GM18858 (cell line): ENCODE data around the gene ANKRD13D.
"Not testable (repeated sequence)": the region's sequence is repeated elsewhere in the genome, so short reads cannot be mapped to it uniquely, and the experiment has no call there.

Experiments
- ATAC-seq: cut with Tn5 transposase; IDR thresholded peaks from one replicate; pipeline ENCODE4 v1.9.1; 2021; ENCODE audit not compliant: unreplicated experiment

ANKRD13D gene

GRCh38 chr11:67289226-67289650 is at the start of gene ANKRD13D:
ANKRD13D (plus strand) TSS chr11:67289303; CDS start chr11:67289461, 158 bp downstream.
- peak; percentile 30 for ATAC-seq

DNA sequence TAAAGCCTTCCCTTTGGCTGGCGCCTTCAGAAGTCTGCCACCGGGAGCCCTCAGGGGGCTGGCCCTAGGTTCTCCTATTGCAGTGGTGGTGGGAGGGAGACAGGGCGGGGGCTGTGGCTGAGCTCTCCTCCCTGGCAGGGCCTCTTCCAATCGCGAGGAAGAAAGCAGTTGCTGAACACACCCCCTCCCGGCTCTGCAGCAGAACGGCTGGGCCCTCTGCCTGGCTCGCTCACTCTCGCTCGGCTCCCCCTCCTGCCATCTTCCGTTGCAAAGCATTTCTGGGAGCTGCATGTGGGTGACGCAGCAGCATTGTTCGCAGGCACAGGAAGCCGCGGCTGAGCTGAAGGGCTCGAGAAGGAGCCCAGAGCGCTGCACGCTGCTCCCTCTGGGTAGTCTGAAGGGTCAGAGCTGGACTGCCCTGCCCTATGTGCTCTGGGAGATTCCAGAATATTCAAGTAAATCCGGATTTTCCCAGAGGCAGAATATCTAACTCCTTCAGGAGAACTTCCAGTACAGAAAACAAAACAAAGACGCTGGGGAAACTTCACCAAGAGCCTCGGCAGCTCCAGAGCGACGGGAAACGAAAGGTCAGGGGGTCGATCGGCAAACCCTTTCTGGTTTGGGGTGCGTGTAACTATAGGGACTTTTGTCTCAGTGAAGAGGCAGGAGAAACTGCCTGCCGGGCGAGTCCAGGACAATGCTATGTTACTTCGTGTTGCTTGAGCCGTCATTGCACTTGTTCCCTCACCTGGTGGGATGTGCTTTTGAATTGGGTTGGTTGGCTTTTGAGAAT is 49.1 kb upstream of the ANKRD13D start:
- ATAC-seq, result peak; percentile 68

DNA sequence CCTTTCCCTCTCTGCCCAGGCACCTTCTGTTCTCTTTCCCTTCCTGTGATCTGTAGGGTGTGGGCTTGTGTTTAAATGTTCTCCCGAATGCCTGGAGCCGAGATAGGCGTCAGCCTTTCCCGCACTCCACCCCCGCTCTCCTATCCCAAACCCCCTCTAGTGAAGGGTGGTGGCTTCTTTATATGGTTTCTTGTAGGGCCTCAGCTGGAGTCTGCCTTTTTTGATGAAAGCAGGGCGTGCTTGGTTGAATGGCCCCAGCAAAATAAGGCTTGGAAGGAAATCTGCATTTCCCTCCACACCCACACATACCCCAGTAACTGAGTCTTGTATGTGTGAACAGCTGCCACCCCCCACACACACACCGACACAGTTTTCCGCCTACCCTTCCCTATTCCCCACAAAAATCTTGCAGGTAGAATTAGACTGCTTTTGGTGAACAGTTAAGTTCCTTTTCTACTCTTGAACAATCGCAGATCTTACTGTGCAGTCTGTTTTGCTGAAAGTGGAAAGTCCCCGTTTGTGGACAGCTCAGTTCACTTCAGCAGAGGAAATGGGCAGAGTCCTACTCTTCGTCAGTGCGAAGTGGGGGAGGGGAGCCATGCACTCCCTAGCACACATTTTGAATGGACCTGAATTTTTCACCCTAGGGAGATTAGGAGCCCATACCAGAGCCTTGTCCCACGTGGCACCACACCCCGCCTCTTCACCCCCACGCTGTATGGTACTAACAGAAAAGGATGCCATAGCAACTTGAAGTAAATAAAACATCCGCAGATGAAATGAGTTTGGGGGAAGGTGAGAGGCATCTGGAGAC is 48.3 kb upstream of the ANKRD13D start:
- no peak for ATAC-seq

DNA sequence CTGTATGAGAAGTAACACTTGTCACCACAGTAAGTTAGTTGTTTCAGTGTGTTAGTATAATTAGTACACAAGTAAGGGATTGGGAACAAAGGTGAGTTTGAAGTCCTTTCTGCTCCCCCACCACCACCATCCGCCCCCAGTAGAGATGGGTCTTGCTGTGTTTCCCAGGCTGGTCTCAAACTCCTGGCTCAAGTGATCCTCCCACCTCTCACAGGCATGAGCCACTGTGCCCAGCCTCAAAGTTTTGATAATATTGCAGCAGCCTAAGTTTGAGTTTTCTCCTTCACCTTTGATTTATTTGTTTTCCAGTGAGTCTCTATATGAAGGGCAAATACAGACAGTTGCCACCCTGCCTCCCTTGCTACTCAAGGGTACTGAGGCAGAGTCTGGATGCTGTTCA is 46.6 kb upstream of the ANKRD13D start:
- no peak for ATAC-seq

- no peak for ATAC-seq
Measured at GRCh38 chr11:67243051-67243450, 46.1 kb upstream of the ANKRD13D start.

DNA sequence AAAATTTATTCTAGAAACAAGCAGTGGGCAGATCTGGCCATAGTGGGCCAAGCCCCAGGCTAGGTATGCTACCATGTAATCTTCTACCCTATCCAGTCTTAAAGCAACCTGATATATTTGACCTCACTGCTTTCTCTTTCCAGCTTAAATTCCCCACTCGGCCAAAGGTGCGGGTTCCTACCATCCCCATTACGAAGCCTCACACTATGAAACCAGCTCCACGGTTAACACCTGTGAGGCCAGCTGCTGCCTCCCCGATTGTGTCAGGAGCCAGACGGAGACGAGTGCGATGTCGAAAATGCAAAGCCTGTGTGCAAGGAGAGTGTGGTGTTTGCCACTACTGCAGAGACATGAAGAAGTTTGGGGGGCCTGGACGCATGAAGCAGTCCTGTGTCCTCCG is 44.1 kb upstream of the ANKRD13D start:
- ATAC-seq, result no peak

DNA sequence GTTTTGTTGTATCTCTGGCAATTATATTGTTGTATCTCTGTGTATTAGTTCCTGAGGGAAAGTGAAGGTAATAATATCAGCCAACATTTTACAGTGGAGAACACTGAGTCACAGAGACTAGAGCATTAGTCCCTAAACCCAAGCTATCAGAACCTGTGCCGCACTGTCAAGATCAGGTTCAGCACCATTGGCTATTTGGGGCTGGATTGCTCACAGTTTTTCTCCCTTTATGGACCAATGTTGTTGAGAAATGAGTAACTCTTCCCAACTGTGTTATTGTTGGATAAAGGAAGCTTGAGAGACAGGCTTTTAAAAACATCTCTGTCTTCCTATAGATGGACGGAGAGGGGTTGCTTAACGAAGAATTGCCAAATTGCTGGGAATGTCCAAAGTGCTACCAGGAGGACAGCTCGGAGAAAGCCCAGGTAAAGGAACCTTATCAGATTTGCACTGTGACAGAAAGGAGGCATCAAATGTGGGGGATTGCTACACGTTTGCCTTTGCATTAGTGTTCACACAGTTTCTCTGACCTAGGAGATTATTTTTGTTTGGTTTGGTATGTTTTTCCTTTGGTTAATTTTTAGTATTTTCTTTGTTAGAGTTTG is 41.1 kb upstream of the ANKRD13D start:
- no peak for ATAC-seq

GRCh38 chr11:67248653-67249052 is 40.5 kb upstream of the ANKRD13D start:
- no peak for ATAC-seq

- ATAC-seq, result no peak
Measured at GRCh38 chr11:67250059-67251043, 38.8 kb upstream of the ANKRD13D start.

GRCh38 chr11:67251841-67252240 is 37.3 kb upstream of the ANKRD13D start:
- no peak for ATAC-seq

GRCh38 chr11:67252831-67253239 is 36.3 kb upstream of the ANKRD13D start:
- ATAC-seq, result no peak

- ATAC-seq, result no peak
Measured at GRCh38 chr11:67253872-67254624, 35.1 kb upstream of the ANKRD13D start.

GRCh38 chr11:67254798-67255197 is 34.3 kb upstream of the ANKRD13D start:
- ATAC-seq, result no peak

DNA sequence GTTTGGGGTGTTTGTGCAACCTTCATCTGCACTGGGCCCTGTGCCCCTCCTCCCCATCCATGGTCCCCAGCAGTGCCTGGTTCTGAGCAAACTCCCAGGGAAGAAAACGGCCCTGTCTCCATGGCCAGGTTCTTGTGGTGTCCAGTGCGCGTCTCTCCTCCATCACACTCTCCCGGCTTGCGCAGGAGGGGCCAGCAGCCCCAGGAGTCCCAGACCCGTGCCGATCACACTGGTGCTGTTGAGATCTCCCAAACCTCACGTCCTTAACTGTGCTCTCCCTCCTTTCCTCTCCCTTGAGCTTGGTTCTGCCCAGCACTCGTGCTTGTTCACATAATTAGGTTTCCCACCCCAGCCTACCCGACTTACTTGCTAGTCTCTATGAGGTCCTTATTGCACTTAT is 33.8 kb upstream of the ANKRD13D start:
- ATAC-seq, result no peak

DNA sequence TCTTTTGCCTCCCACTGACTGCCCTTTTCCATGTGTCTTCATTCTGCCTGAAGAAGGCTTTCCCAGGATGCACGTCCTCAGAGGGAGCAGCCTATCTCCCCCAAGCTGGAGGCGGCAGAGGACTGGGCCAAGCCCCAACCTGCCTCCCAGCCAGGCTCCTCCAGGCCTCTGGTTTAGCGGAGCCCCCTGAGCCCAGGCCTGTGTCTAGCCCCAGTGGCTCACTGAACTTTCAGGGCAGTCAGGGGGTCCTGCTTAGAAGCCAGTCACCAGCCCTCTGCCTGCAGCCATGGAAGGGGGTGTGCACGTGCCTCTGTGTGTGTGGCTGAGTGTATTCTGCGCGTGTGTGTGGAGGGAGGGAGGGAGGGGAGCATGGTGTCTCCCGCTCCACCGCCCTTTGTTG is 33.2 kb upstream of the ANKRD13D start:
- no peak for ATAC-seq

GRCh38 chr11:67256477-67257135 is 32.5 kb upstream of the ANKRD13D start:
- ATAC-seq, result no peak

- ATAC-seq, result no peak
Measured at GRCh38 chr11:67260406-67260805, 28.7 kb upstream of the ANKRD13D start.

- not testable (repeated sequence) for ATAC-seq
Measured at GRCh38 chr11:67260885-67261639, 28.0 kb upstream of the ANKRD13D start.

DNA sequence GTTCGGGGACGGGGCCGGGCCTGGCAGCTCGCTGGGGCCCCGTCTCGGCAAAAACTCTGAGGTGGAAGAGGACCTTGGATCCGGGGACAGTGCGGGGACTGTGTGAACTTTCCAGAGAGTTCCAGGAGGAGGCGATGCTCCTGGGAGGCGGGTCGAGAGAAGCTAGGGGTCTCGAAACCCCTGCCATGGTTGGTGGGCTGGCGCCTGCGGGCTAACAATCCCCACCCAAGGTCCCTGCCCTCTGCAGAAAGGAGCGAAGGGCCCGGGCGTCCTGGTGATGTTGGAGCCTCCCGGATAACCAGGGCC is 27.5 kb upstream of the ANKRD13D start:
- ATAC-seq, result no peak
